H1 (cell line): ENCODE results near the gene LRRC15. TPM values are rescaled to one million over a fixed set of nuclear protein-coding genes. Genes with fewer than 3 reads are reported as not detected.

ENCODE experiments used
- CTCF ChIA-PET: fragments of 300-600 bp; sonication (Branson Sonifier 250); formaldehyde crosslinking; loops from one replicate; lab custom pipeline; 2021; ENCODE audit not compliant: partially characterized antibody; lab: Charles Lee
- POLR2A ChIA-PET: fragments of 300-600 bp; sonication (Branson Sonifier 250); formaldehyde crosslinking; loops from one replicate; lab custom pipeline; 2021; ENCODE audit warnings: inconsistent platforms; ENCODE audit not compliant: partially characterized antibody; lab: Charles Lee
- DNase-seq, 2 experiments: peaks; one replicate each; pipeline versions ENCODE4 v3.0.0 to v3.0.0-alpha.2; 2010 to 2022; ENCODE audit warnings: low spot score in 2 of 2, low read depth in 1 of 2, mixed read lengths in 1 of 2
- FAIRE-seq: peaks from 2 replicates; lab custom pipeline; 2011; peaks lifted over from hg19 to GRCh38; lab: Jason Lieb, UNC
- H2AFZ ChIP-seq: 2 replicates; pipeline ENCODE4 v1.8.1; 2012; ENCODE audit warnings: low read length, inconsistent platforms
- H2AK5ac ChIP-seq: 2 replicates; pipeline ENCODE4 v1.6.1; 2013; ENCODE audit warnings: low read depth, low read length
- H2BK120ac ChIP-seq: replicated peaks from 2 replicates; pipeline ENCODE3; 2013; ENCODE audit warnings: low read depth, low read length, inconsistent platforms
- H2BK12ac ChIP-seq: 2 replicates; pipeline ENCODE4 v1.6.1; 2013; ENCODE audit warnings: low read depth, low read length
- H2BK15ac ChIP-seq: 2 replicates; pipeline ENCODE4 v1.6.1; 2013; ENCODE audit warnings: low read length
- H2BK20ac ChIP-seq: 2 replicates; pipeline ENCODE4 v1.6.1; 2013; ENCODE audit warnings: low read length
- H2BK5ac ChIP-seq: 2 replicates; pipeline ENCODE4 v1.6.1; 2013; ENCODE audit warnings: low read depth, low read length
- H3K14ac ChIP-seq: 2 replicates; pipeline ENCODE4 v1.6.1; 2013; ENCODE audit warnings: inconsistent platforms; ENCODE audit not compliant: insufficient read length
- H3K18ac ChIP-seq: 2 replicates; pipeline ENCODE4 v1.6.1; 2013; ENCODE audit warnings: low read length; ENCODE audit errors: extremely low read depth
- H3K23ac ChIP-seq: 2 replicates; pipeline ENCODE4 v1.6.1; 2013; ENCODE audit warnings: inconsistent platforms; ENCODE audit not compliant: insufficient read length
- H3K23me2 ChIP-seq: 2 replicates; pipeline ENCODE4 v1.6.1; 2013; ENCODE audit warnings: low read depth, low read length
- H3K27ac ChIP-seq: 2 replicates; pipeline ENCODE4 v1.6.1; 2011; ENCODE audit warnings: low read depth, low read length, inconsistent platforms
- H3K27me3 ChIP-seq, 4 experiments: replicated peaks in 1 of 4; 1 replicate in 1 of 4; 2 replicates in 3 of 4; pipeline versions ENCODE4 v1.6.1 to v1.8.1; 2011 to 2013; ENCODE audit warnings: low read length in 3 of 4, mild to moderate bottlenecking in 3 of 4, inconsistent platforms in 2 of 4, mixed read lengths in 2 of 4, moderate library complexity in 1 of 4; ENCODE audit not compliant: control insufficient read depth in 3 of 4, insufficient read depth in 3 of 4; ENCODE audit errors: extremely low read depth in 1 of 4
- H3K36me3 ChIP-seq, 4 experiments: 2 replicates each; pipeline versions ENCODE4 v1.6.1 to v1.8.1; 2011 to 2013; ENCODE audit warnings: mild to moderate bottlenecking in 4 of 4, low read length in 3 of 4, moderate library complexity in 2 of 4, control low read depth in 1 of 4, inconsistent platforms in 1 of 4; ENCODE audit not compliant: insufficient read depth in 4 of 4, control insufficient read depth in 2 of 4
- H3K4ac ChIP-seq: replicated peaks from 2 replicates; pipeline ENCODE3; 2013; ENCODE audit warnings: low read length, low read depth, mixed read lengths, inconsistent platforms; ENCODE audit not compliant: insufficient read length
- H3K4me1 ChIP-seq, 4 experiments: replicated peaks in 1 of 4; 1 replicate in 1 of 4; 2 replicates in 3 of 4; pipeline versions ENCODE4 v1.6.1 to v1.8.1; 2011 to 2013; ENCODE audit warnings: low read length in 3 of 4, inconsistent platforms in 2 of 4, mixed read lengths in 1 of 4; ENCODE audit not compliant: insufficient read depth in 4 of 4, control insufficient read depth in 3 of 4
- H3K4me2 ChIP-seq, 2 experiments: 2 replicates each; pipeline versions ENCODE4 v1.6.1 to v1.8.1; 2011 to 2013; ENCODE audit warnings: low read depth in 2 of 2, low read length in 2 of 2, control low read depth in 1 of 2, inconsistent platforms in 1 of 2, mild to moderate bottlenecking in 1 of 2; ENCODE audit not compliant: insufficient read depth in 1 of 2
- H3K4me3 ChIP-seq, 4 experiments: fragments of 200-600, 300-600 bp in 1 of 4; sonication (generic), shearing (Covaris generic), sonication (Bioruptor Twin) in 1 of 4; 2 replicates each; pipeline versions ENCODE4 v1.5.1 to v1.8.1; 2011 to 2016; ENCODE audit warnings: low read length in 4 of 4, low read depth in 3 of 4, control low read depth in 2 of 4, inconsistent platforms in 2 of 4, mild to moderate bottlenecking in 2 of 4, mixed read lengths in 1 of 4, moderate library complexity in 1 of 4; ENCODE audit not compliant: insufficient read depth in 2 of 4; ENCODE audit errors: extremely low read depth in 1 of 4
- H3K56ac ChIP-seq: replicated peaks from 2 replicates; pipeline ENCODE3; 2013; ENCODE audit warnings: low read depth, mild to moderate bottlenecking, mixed read lengths, low read length, inconsistent platforms; ENCODE audit not compliant: insufficient read length
- H3K79me1 ChIP-seq: 2 replicates; pipeline ENCODE4 v1.6.1; 2013; ENCODE audit warnings: low read depth, low read length, control low read depth
- H3K79me2 ChIP-seq, 2 experiments: 2 replicates each; pipeline versions ENCODE4 v1.6.1 to v1.8.1; 2012 to 2013; ENCODE audit warnings: low read length in 2 of 2, mild to moderate bottlenecking in 2 of 2, inconsistent platforms in 1 of 2; ENCODE audit not compliant: insufficient read depth in 2 of 2, control insufficient read depth in 1 of 2
- H3K9ac ChIP-seq, 4 experiments: replicated peaks in 1 of 4; 1 replicate in 1 of 4; 2 replicates in 3 of 4; pipeline versions ENCODE4 v1.6.1 to v1.8.1; 2011 to 2013; ENCODE audit warnings: low read depth in 3 of 4, low read length in 3 of 4, control low read depth in 2 of 4, mild to moderate bottlenecking in 2 of 4, moderate library complexity in 2 of 4, inconsistent platforms in 1 of 4; ENCODE audit errors: extremely low read depth in 1 of 4
- H3K9me3 ChIP-seq, 2 experiments: 2 replicates each; pipeline versions ENCODE4 v1.6.1 to v1.8.1; 2012 to 2013; ENCODE audit warnings: mild to moderate bottlenecking in 2 of 2, moderate library complexity in 2 of 2, control low read depth in 1 of 2, inconsistent platforms in 1 of 2, low read depth in 1 of 2, low read length in 1 of 2, mixed read lengths in 1 of 2; ENCODE audit not compliant: insufficient read depth in 2 of 2
- H4K20me1 ChIP-seq, 2 experiments: replicated peaks in 1 of 2; 2 replicates each; pipeline versions ENCODE3 to v1.8.1; 2011 to 2013; ENCODE audit warnings: inconsistent platforms in 2 of 2, low read length in 2 of 2, mild to moderate bottlenecking in 1 of 2; ENCODE audit not compliant: insufficient read depth in 2 of 2, control insufficient read depth in 1 of 2
- H4K5ac ChIP-seq: 2 replicates; pipeline ENCODE4 v1.6.1; 2013; ENCODE audit warnings: low read length, low read depth, mixed read lengths, inconsistent platforms; ENCODE audit not compliant: insufficient read length
- H4K8ac ChIP-seq: 2 replicates; pipeline ENCODE4 v1.8.0; 2013; ENCODE audit warnings: mild to moderate bottlenecking, moderate library complexity, low read length, inconsistent platforms; ENCODE audit not compliant: insufficient read depth; ENCODE audit errors: extremely low read depth
- H4K91ac ChIP-seq: replicated peaks from 2 replicates; pipeline ENCODE3; 2013; ENCODE audit warnings: low read length, mixed read lengths, inconsistent platforms; ENCODE audit not compliant: insufficient read length
- CBX8 ChIP-seq: fragments of 300-800, 300-1000 bp; sonication (generic); IDR thresholded peaks from 2 replicates; pipeline ENCODE4 v1.7.1; 2016; ENCODE audit warnings: low read depth, low read length, borderline replicate concordance
- CHD2 ChIP-seq: IDR thresholded peaks from 2 replicates; pipeline ENCODE4 v1.6.1; 2012; ENCODE audit warnings: low read length, improper control_type of control experiment
- EP300 ChIP-seq, 2 experiments: IDR thresholded peaks; 1 replicate in 1 of 2; 2 replicates in 1 of 2; pipeline ENCODE4 v1.6.1; 2011 to 2012; ENCODE audit warnings: low read depth in 2 of 2, low read length in 2 of 2, mild to moderate bottlenecking in 2 of 2, borderline replicate concordance in 1 of 2, inconsistent platforms in 1 of 2, moderate library complexity in 1 of 2
- KDM5A ChIP-seq: fragments of 200-600 bp; IDR thresholded peaks from 2 replicates; pipeline ENCODE4 v1.7.1; 2012; ENCODE audit warnings: mild to moderate bottlenecking, low read length, inconsistent platforms, mixed read lengths
- PHF8 ChIP-seq: fragments of 200-600 bp; sonication (generic); conservative IDR thresholded peaks from 2 replicates; pipeline ENCODE4 v1.7.1; 2012; ENCODE audit warnings: low read depth, mild to moderate bottlenecking, inconsistent platforms, low read length, moderate library complexity
- POU5F1 ChIP-seq: IDR thresholded peaks from 2 replicates; pipeline ENCODE4 v1.6.1; 2011; ENCODE audit warnings: low read depth, mild to moderate bottlenecking, low read length, moderate library complexity
- RAD21 ChIP-seq, 2 experiments: IDR thresholded peaks in 1 of 2; conservative IDR thresholded peaks in 1 of 2; 2 replicates each; pipeline ENCODE4 v1.6.1; 2011; ENCODE audit warnings: low read depth in 2 of 2, low read length in 2 of 2, improper control_type of control experiment in 1 of 2, inconsistent platforms in 1 of 2, mild to moderate bottlenecking in 1 of 2, moderate library complexity in 1 of 2
- RBBP5 ChIP-seq: IDR thresholded peaks from 2 replicates; pipeline ENCODE4 v1.7.1; 2012; ENCODE audit warnings: low read depth, mild to moderate bottlenecking, inconsistent platforms, low read length, moderate library complexity, borderline replicate concordance
- RFX5 ChIP-seq: IDR thresholded peaks from 2 replicates; pipeline ENCODE4 v1.6.1; 2011; ENCODE audit warnings: low read depth, low read length, improper control_type of control experiment, borderline replicate concordance
- SIRT6 ChIP-seq: IDR thresholded peaks from one replicate; pipeline ENCODE4 v1.7.1; 2012; ENCODE audit warnings: low read length, inconsistent platforms
- SUZ12 ChIP-seq: fragments of 200-600 bp; sonication (generic); IDR thresholded peaks from 2 replicates; pipeline ENCODE4 v1.6.1; 2012; ENCODE audit warnings: mild to moderate bottlenecking, inconsistent platforms, low read length, moderate library complexity, mixed read lengths
- WGBS, 2 experiments: shearing (Covaris generic) in 1 of 2; methylation state at CpG; one replicate each; pipeline versions ENCODE4 v1.1.6 to v1.1.7; 2013 to 2015; ENCODE audit warnings: low lambda C conversion rate in 2 of 2, mixed read lengths in 2 of 2, inconsistent platforms in 1 of 2, low coverage in 1 of 2, missing lambda C conversion rate in 1 of 2; ENCODE audit not compliant: insufficient replicate concordance in 2 of 2, insufficient coverage in 1 of 2, insufficient read length in 1 of 2; ENCODE audit errors: extremely low coverage in 1 of 2, missing lambda C conversion rate in 1 of 2; 5-methylcytosine and 5-hydroxymethylcytosine counted together
- polyA plus RNA-seq, 7 experiments: library from polyadenylated mRNA; depleted of rRNA in 3 of 7; stranded (reverse) in 5 of 7; unstranded in 2 of 7; fragments of >200 nt in 5 of 7; fragments of 200-250 nt in 2 of 7; gene quantifications; 1 replicate in 5 of 7; 2 replicates in 1 of 7; 4 replicates in 1 of 7; pipeline versions ENCODE4 v1.2.1 to v1.2.3, GENCODE V29; 2011 to 2013; ENCODE audit warnings: missing spikeins in 2 of 7, mixed read lengths in 2 of 7
- total RNA-seq: library from RNA; stranded (reverse); fragmentation: NEBNext Ultra II Directional; extraction: Animal tissue kit (Norgen Biotek cat#: 25700); gene quantifications from 2 replicates; pipeline ENCODE4 v1.2.1, GENCODE V29; 2021
- TF ChIP-seq, protein P1 (sequence below): IDR thresholded peaks from 2 replicates; pipeline ENCODE4 v1.6.1; 2012; ENCODE audit warnings: low read length, inconsistent platforms

The LRRC15 gene
- total and polyA plus RNA-seq, 2 of the 8 experiments (the other 6 are each of a cell fraction or from before 2014, with no cell fraction given): 0.15 to 0.37 TPM

DNA sequence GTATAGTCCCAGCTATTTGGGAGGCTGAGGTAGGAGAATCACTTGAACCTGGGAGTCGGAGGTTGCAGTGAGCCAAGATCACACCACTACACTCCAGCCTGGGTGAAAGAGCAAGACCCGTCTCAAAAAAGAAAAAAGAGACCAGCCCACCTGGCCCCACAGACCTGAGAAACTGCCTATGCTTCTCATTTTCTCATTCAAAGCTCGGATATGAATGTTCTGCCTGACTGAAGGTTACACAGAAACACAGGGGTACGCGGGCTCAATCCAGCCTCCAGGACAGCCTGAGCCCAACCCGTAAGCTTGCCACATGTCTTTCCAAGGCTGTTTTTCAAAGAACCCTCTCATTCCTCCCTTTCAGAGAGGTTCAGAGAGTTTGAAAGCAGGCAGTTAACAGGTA is 9.7 kb upstream of the LRRC15 start:
- no peak overlapping the region for H2BK20ac ChIP-seq
- WGBS, 2 experiments: 80% methylated on average over 5 of the region's 6 CpGs; no CpG with 5 or more reads in 1 of the 2 experiments
- H3K9ac ChIP-seq: no peak overlapping the region; a peak in 1 of 7 replicates
- H3K14ac ChIP-seq: no peak overlapping the region
- ChIA-PET POLR2A (no interaction called here), CTCF (interaction anchor here (0.6 to 3.8 kb wide), 6 partner anchors 13 to 178 kb away, joined by 3 to 15 read pairs (median 6); no protein-coding TSS in a partner anchor)
- H2BK5ac ChIP-seq: no peak overlapping the region
- no peaks in the 10 kb centered on the region for H4K20me1 ChIP-seq
- no peaks in the 10 kb centered on the region for H3K36me3 ChIP-seq
- H2AK5ac ChIP-seq: no peak overlapping the region
- H3K9me3 ChIP-seq: no peaks in the 10 kb centered on the region
- no peaks in the 10 kb centered on the region for H3K23me2 ChIP-seq
- H3K27me3 ChIP-seq: no peaks in the 10 kb centered on the region
- no peak overlapping the region for H3K4ac ChIP-seq
- H2BK120ac ChIP-seq: no peak overlapping the region
- no peaks in the 10 kb centered on the region for H3K79me2 ChIP-seq
- H2BK12ac ChIP-seq: no peak overlapping the region
- FAIRE-seq (no peak), DNase-seq (no peak)
- no peak overlapping the region for H2AFZ ChIP-seq
- no peak overlapping the region for H4K91ac ChIP-seq
- H3K79me1 ChIP-seq: no peaks in the 10 kb centered on the region
- H3K23ac ChIP-seq: no peak overlapping the region
- no peak overlapping the region for H3K4me3 ChIP-seq
- no peak overlapping the region for H4K8ac ChIP-seq
- H3K56ac ChIP-seq: no peak overlapping the region
- no peak overlapping the region for H3K18ac ChIP-seq
- H2BK15ac ChIP-seq: no peak overlapping the region
- no peak overlapping the region for H4K5ac ChIP-seq
- H3K4me2 ChIP-seq: no peak overlapping the region
- H3K27ac ChIP-seq: no peak overlapping the region
- peaks cover 0 to 22% (median 10%) of the 10 kb centered on the region in 4 experiments; a peak in 6 of 7 replicates for H3K4me1 ChIP-seq
- TF ChIP-seq CBX8 (no peak), SIRT6 (no peak), RFX5 (no peak), RBBP5 (no peak), KDM5A (no peak), PHF8 (no peak), CHD2 (no peak), RAD21 (IDR thresholded peaks at IDR 0.05 in 1 of 2, conservative IDR thresholded peaks at IDR 0.05 in 1 of 2; ENCODE audit: low read depth in 2 of 2, low read length in 2 of 2) (no peak), SUZ12 (no peak), POU5F1 (no peak), EP300 (IDR thresholded peaks at IDR 0.05; ENCODE audit: borderline replicate concordance in 1 of 2, low read depth in 2 of 2, low read length in 2 of 2) (no peak)
- TF ChIP-seq, protein P1, sequence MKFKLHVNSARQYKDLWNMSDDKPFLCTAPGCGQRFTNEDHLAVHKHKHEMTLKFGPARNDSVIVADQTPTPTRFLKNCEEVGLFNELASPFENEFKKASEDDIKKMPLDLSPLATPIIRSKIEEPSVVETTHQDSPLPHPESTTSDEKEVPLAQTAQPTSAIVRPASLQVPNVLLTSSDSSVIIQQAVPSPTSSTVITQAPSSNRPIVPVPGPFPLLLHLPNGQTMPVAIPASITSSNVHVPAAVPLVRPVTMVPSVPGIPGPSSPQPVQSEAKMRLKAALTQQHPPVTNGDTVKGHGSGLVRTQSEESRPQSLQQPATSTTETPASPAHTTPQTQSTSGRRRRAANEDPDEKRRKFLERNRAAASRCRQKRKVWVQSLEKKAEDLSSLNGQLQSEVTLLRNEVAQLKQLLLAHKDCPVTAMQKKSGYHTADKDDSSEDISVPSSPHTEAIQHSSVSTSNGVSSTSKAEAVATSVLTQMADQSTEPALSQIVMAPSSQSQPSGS: no peak
